Activated naive CD4-positive, alpha-beta T cell treated with anti-CD3 and anti-CD28 coated beads, Interleukin-2, amount 10 ng/mL, durations not matched to agents 7 days and 5 days (primary cell): ENCODE measurements around the gene NXPE1.

Source experiments
- CTCF ChIA-PET: fragments of 350-600 bp; sonication (Branson Sonifier 250); formaldehyde crosslinking; loops from one replicate; lab custom pipeline; 2021; ENCODE audit warnings: antibody characterized with exemption; lab: Charles Lee
- DNase-seq: peaks from one replicate; pipeline ENCODE4 v3.0.0-alpha.2; 2020
- H3K27ac Mint-ChIP-seq: one replicate; pipeline ENCODE4 v1.8.0; 2021; ENCODE audit warnings: mild to moderate bottlenecking, moderate library complexity, mixed read lengths
- H3K27me3 Mint-ChIP-seq: one replicate; pipeline ENCODE4 v1.8.0; 2021; ENCODE audit warnings: mild to moderate bottlenecking, mixed read lengths
- H3K36me3 Mint-ChIP-seq: one replicate; pipeline ENCODE4 v1.8.0; 2021; ENCODE audit warnings: mixed read lengths
- H3K4me1 Mint-ChIP-seq: one replicate; pipeline ENCODE4 v1.8.0; 2021; ENCODE audit warnings: mixed read lengths
- H3K4me3 Mint-ChIP-seq: one replicate; pipeline ENCODE4 v1.8.0; 2021; ENCODE audit warnings: mild to moderate bottlenecking, moderate library complexity, mixed read lengths
- H3K9me3 Mint-ChIP-seq: one replicate; pipeline ENCODE4 v1.8.0; 2021; ENCODE audit warnings: mixed read lengths

The NXPE1 gene

DNA sequence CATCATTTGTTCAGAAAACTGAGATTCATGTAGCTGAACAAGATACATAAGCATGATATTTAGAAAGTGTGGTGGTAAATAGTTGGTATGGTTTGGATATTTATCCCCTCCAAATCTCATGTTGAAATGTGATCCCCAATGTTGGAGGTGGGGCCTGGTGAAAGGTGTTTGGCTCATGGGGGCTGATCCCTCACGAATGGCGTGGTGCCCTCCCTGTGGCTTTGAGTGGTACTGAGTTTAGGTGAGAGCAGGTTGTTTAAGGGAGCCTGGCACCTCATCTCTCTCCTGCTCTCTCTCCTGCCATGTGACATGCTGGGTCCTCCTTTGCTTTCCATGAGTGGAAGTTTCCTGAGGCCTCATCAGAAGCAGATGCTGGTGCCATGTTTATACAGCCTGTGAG lies 48.1 kb downstream of the NXPE1 start:
- DNase-seq, result no peak
- Mint-ChIP-seq H3K27ac (no peak overlapping the region), H3K9me3 (no peaks in the 10 kb centered on the region), H3K36me3 (no peaks in the 10 kb centered on the region), H3K4me3 (no peak overlapping the region), H3K27me3 (peaks cover 5% of the 10 kb centered on the region), H3K4me1 (no peaks in the 10 kb centered on the region)
- CTCF ChIA-PET, result no interaction called here

- DNase-seq, result no peak
- Mint-ChIP-seq H3K9me3 (no peaks in the 10 kb centered on the region), H3K4me3 (no peak overlapping the region), H3K36me3 (no peaks in the 10 kb centered on the region), H3K27me3 (peaks cover 5% of the 10 kb centered on the region), H3K27ac (no peak overlapping the region), H3K4me1 (no peaks in the 10 kb centered on the region)
- CTCF ChIA-PET, result no interaction called here
Measured at GRCh38 chr11:114511079-114511478, 48.6 kb downstream of the NXPE1 start.

DNA sequence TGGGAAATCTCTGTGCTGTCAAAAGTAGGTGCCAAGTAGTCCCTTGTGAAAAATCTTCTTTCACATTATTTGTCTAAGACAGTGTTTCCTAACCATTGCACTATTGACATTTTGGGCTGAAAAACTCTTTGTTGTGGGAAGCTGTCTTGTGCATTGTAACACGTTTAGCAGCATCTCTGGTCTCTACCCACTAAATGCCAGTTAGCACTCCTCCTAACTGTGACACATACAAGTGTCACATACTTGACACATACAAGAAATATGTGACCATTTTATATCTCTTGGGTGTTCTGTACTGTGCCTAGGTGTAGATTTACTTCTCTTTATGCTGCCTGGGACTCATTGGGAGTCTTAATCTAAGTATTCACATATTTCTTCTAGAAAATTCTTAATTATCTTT lies 57.8 kb downstream of the NXPE1 start:
- no peak overlapping the region for H3K27ac Mint-ChIP-seq
- H3K4me3 Mint-ChIP-seq, result no peak overlapping the region
- H3K36me3 Mint-ChIP-seq, result no peaks in the 10 kb centered on the region
- CTCF ChIA-PET, result no interaction called here
- no peak for DNase-seq
- no peaks in the 10 kb centered on the region for H3K27me3 Mint-ChIP-seq
- no peaks in the 10 kb centered on the region for H3K4me1 Mint-ChIP-seq
- no peaks in the 10 kb centered on the region for H3K9me3 Mint-ChIP-seq

- Mint-ChIP-seq H3K4me1 (no peaks in the 10 kb centered on the region), H3K27me3 (peaks cover 3% of the 10 kb centered on the region), H3K36me3 (no peaks in the 10 kb centered on the region), H3K27ac (no peak overlapping the region), H3K9me3 (no peaks in the 10 kb centered on the region), H3K4me3 (no peak overlapping the region)
- CTCF ChIA-PET, result no interaction called here
- DNase-seq, result no peak
Measured at GRCh38 chr11:114499756-114500155, 59.9 kb downstream of the NXPE1 start.

- H3K9me3 Mint-ChIP-seq, result peaks cover under 1% of the 10 kb centered on the region
- no peak overlapping the region for H3K27ac Mint-ChIP-seq
- peaks cover 3% of the 10 kb centered on the region for H3K27me3 Mint-ChIP-seq
- no peaks in the 10 kb centered on the region for H3K36me3 Mint-ChIP-seq
- DNase-seq, result no peak
- H3K4me1 Mint-ChIP-seq, result no peaks in the 10 kb centered on the region
- CTCF ChIA-PET, result no interaction called here
- no peak overlapping the region for H3K4me3 Mint-ChIP-seq
Measured at GRCh38 chr11:114496915-114497314, 62.8 kb downstream of the NXPE1 start.

- CTCF ChIA-PET, result no interaction called here
- Mint-ChIP-seq H3K4me1 (no peaks in the 10 kb centered on the region), H3K27me3 (no peaks in the 10 kb centered on the region), H3K9me3 (no peaks in the 10 kb centered on the region), H3K36me3 (no peaks in the 10 kb centered on the region), H3K4me3 (no peak overlapping the region), H3K27ac (no peak overlapping the region)
- DNase-seq, result no peak
Measured at GRCh38 chr11:114483929-114484328, 75.8 kb downstream of the NXPE1 start.

DNA sequence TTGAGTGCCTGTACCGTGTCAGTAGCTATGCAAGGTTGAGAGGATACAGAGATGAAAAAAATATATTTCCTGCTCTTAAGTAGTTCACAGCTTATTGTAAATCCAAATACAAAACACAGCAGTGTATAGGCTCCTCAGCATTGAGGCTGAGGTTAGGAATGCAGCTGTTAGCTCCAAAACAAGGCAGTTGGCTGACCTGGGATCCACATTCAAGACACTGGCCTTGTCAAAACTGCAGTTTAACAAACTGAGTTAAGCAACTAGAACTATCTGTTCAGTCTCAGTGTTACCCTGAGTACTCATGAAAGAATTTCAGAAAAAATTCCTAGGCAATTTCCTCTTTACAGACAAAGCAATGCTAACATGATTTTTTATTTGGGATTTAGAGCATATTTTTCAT lies 77.6 kb downstream of the NXPE1 start:
- CTCF ChIA-PET, result no interaction called here
- Mint-ChIP-seq H3K4me3 (no peak overlapping the region), H3K9me3 (no peaks in the 10 kb centered on the region), H3K36me3 (no peaks in the 10 kb centered on the region), H3K4me1 (no peaks in the 10 kb centered on the region), H3K27me3 (no peaks in the 10 kb centered on the region), H3K27ac (no peak overlapping the region)
- no peak for DNase-seq

DNA sequence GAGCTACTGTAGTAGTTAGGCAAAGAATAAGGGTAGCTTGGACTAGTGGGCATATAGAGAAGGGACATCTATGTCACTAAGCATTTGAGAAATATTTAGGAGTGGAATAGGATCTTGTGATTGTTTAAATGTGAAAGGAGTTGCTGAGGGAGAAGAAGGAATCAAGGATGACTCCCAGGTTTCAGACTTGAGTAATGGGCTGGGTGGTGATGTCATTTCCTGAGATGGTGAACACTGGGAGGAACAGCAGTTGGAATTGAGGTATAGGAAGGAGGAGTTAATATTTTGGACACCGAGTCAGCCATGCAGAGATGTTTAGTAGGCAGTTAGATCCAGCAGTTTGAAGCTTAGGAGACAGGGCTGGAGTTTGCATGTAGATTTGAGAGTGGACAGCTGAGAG lies 80.3 kb downstream of the NXPE1 start:
- Mint-ChIP-seq H3K9me3 (no peaks in the 10 kb centered on the region), H3K4me1 (no peaks in the 10 kb centered on the region), H3K27me3 (peaks cover 4% of the 10 kb centered on the region), H3K27ac (no peak overlapping the region), H3K4me3 (no peak overlapping the region), H3K36me3 (no peaks in the 10 kb centered on the region)
- CTCF ChIA-PET, result no interaction called here
- no peak for DNase-seq

DNA sequence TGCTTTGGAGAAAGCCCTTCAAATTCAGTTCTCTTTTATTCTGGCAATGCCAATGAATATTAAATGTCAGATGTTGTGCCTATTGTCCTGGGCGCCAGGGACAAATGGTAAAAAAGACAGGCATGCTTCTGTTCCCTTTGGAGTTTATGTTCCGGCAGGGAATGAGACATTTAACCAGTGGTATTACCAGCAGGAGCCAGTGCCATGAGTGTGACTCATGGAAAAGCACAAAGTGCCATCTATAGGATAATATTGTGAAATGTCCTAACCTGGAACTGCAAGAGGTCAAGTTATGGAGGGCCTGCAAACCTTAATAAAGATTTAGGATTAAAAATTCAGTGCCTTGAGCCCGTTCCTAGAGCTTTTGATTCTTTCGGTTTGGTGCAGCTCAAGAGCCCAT lies 80.9 kb downstream of the NXPE1 start:
- CTCF ChIA-PET, result no interaction called here
- H3K27ac Mint-ChIP-seq, result no peak overlapping the region
- H3K36me3 Mint-ChIP-seq, result no peaks in the 10 kb centered on the region
- no peaks in the 10 kb centered on the region for H3K4me1 Mint-ChIP-seq
- no peak for DNase-seq
- no peaks in the 10 kb centered on the region for H3K9me3 Mint-ChIP-seq
- peaks cover 4% of the 10 kb centered on the region for H3K27me3 Mint-ChIP-seq
- H3K4me3 Mint-ChIP-seq, result no peak overlapping the region

- no peaks in the 10 kb centered on the region for H3K4me1 Mint-ChIP-seq
- CTCF ChIA-PET, result no interaction called here
- H3K27ac Mint-ChIP-seq, result no peak overlapping the region
- no peak for DNase-seq
- H3K27me3 Mint-ChIP-seq, result peaks cover 4% of the 10 kb centered on the region
- no peaks in the 10 kb centered on the region for H3K36me3 Mint-ChIP-seq
- H3K4me3 Mint-ChIP-seq, result no peak overlapping the region
- H3K9me3 Mint-ChIP-seq, result no peaks in the 10 kb centered on the region
Measured at GRCh38 chr11:114478001-114478410, 81.7 kb downstream of the NXPE1 start.

GRCh38 chr11:114472661-114473060 lies 87.0 kb downstream of the NXPE1 start:
- Mint-ChIP-seq H3K27ac (no peak overlapping the region), H3K36me3 (no peaks in the 10 kb centered on the region), H3K4me3 (no peak overlapping the region), H3K4me1 (no peaks in the 10 kb centered on the region), H3K9me3 (no peaks in the 10 kb centered on the region), H3K27me3 (peaks cover 4% of the 10 kb centered on the region)
- DNase-seq, result no peak
- CTCF ChIA-PET, result no interaction called here
